GM18520 (cell line): ENCODE data around the gene RAB28.
A peak's percentile ranks its signal among the peaks of the same experiment; 100 is the strongest.

Experiments used
- ATAC-seq: cut with Tn5 transposase; IDR thresholded peaks from one replicate; pipeline ENCODE4 v1.9.1; 2021; ENCODE audit not compliant: unreplicated experiment

Gene RAB28

DNA sequence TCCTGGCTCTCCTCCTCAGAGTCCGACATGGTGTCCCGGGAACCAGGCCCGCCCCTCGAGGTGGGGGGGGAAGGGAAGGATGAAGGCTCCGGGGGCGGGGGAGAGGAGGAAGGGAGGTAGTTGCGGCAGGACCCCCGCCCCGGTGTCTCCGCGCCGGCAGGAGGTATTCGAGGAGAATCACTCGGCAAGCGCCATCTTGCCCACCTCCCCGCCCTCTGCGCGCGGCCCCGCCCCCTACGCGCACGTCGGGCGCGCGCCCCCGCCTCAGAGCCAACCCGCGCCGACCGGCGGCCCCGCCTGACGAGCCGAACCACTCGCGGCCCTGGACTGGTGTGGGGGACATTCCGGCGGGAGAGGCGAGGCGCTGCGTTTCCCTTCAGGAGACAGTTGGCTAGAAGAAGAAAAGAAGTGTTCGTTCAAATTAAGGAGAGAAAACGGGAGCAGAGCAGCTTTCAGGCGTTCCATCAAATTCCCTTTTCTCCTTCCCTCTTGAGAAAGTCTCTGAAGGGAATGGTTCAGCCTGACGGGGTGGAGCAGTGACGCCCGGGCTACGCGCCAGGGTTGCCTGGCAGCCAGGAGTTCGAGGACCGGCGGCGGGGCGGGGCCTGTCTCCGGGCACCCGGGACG is at the start of gene RAB28:
Gene RAB28, minus strand, starts transcription at position 219 of the 627 bp plus-strand sequence.
- peak; percentile 93 for ATAC-seq

DNA sequence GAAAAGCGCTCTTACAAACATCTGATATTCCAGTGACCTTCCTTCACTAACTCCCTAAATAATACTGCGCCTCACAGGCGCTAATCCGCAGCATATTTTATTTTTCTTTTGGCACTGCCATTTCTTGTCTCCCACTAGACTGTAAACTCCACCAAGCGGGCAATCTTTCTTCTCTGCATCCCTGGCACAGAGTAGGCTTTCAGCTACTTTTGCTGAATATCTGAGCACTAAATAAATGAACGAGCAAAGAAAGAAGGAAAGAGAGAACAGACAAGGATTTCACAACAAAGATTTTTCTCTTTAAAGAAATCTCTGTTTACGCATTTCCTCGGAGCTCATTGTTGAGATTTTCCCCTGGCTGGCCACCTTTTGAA is 47.5 kb upstream of the RAB28 start:
- no peak for ATAC-seq

- no peak for ATAC-seq
Observed at GRCh38 chr4:13530823-13531624, 46.9 kb upstream of the RAB28 start.

DNA sequence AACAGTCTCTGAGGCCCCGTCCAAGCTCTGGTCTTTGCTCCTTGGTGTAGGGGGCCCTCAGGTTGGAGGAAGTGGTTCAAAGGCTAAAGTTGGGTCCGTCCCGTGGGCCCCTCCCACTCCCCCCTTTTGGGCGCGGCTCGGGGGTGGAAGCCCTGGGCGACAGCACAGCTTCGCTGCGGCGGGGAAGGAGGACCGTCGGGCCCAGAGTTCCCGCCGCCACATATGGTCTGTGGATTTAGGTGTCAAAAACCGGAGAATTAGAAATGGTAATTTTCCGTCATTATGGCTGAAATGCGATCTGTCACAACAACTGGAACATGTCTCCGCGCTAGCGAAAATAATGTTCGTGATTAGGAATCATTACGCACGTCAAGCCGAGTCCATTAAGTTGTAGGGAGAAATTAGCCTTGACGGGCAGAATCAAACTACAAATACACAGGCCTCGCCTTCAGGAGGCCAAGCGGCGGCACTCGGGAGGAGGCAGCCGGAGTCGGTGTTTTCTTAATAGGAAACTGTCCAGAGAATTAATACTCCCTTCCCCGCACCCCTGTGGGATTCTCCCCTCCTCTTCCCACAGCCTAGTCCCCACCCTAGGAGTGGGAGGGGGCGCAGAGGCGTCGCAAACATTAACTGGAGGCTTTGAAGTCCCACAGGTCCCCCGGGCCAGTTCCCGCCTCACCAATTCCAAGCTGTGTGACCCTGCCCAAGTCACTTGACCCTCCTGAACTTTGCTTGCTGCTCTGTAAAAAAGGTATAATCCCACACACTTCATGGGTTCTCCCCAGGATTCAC is 45.2 kb upstream of the RAB28 start:
- no peak for ATAC-seq

DNA sequence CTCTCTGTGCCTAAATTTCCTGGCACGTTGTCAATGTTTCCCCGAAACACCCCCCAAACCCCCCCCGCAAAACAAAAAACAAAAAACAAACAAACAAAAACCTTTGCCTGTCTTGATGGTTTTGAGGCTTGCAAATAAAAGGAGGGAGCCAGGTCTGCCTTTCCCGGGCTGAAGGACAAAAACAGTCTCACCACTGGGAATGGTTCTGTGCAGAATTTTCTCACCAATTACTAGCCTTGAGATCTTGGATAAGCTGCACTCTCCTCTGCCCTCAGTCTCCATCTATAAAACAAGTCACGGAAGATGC is 44.6 kb upstream of the RAB28 start:
- ATAC-seq = no peak

DNA sequence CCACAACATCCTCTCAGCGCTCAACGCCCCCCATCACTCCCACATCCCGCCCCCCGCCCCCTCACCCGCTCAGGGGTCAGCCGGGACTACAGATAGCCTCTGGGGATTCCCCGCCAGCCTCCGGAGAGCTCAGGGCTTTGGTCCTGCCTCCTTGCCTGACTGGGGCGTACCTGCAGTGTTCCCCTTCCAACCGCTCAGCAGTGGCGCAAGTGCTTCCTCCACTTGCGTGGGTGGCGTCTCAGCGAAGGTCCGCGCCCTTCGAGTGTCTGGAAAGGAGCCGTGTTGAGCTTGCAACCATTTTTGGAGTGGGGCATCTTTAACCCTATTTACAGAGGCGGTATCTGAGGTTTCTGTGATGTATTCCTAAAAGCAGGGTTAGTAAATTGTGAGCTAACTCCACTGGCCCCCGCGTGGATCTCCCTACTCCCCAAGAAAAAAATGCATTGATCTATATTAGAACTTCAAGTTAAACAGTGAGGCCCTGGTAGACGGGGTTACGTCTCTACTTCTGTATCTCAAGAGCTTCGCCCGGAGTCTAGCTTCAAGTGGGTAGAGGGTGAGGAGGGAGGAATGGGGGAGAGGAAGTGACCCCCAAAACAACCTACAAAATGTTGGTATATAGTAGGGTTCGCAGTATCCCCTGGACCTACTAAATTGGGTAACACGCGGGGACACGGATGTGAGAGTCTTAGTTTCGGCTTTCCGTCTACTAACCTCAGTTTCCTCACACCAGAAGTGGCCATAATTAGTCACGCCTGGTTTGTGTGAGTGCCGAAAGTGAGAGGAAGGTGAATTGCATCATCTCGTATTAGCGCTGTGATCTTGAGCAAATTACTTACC is 44.1 kb upstream of the RAB28 start:
- peak; percentile 92 for ATAC-seq

- ATAC-seq = no peak
Observed at GRCh38 chr4:13527192-13527980, 43.2 kb upstream of the RAB28 start.

GRCh38 chr4:13526658-13527057 is 42.5 kb upstream of the RAB28 start:
- no peak for ATAC-seq

- ATAC-seq = no peak
Observed at GRCh38 chr4:13525606-13526281, 41.6 kb upstream of the RAB28 start.

GRCh38 chr4:13524504-13525243 is 40.5 kb upstream of the RAB28 start:
- no peak for ATAC-seq

- ATAC-seq = no peak
Observed at GRCh38 chr4:13523591-13524503, 39.7 kb upstream of the RAB28 start.

GRCh38 chr4:13523105-13523477 is 39.0 kb upstream of the RAB28 start:
- ATAC-seq = no peak

DNA sequence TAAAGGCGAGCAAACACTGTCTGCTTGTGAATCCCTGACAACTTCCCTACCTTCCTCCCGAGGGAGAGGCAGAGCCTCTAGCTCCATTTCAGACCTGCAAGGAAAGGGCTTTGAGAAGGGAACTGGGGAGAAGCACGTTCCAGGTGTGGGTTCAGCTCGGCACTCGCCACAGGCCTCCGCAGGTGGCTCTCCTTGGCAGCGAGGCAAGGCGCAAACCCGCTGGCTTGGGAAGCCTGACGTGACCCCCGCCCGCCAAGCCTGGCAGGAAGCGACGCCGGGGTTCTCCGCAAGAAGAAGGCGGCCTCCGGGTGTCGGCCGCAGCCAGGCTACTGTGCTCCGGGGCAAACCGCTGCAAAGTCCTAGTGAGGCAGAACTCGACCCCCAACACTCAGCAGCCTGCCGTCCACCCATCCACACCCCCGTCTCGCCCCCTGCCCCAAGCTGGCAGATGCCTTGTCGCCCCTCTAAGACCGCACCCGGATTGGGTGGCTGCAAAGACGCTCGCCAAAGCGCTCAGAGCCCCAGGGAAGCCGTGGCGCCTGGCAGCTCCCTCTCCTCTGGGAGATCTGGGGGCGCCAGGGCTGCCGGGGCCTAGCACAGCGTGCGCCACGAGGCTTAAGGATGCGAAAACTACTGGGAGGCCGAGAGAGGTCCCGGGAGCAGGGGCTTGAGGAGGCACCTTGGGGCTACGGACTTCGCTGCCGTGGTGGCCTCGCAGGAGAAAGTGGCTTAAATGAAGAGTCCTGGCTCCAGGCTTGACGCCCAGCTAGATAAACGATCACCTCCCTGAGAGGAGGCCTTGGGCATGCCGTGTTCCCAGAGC is 38.4 kb upstream of the RAB28 start:
- ATAC-seq = no peak

GRCh38 chr4:13521047-13521446 is 36.9 kb upstream of the RAB28 start:
- ATAC-seq = no peak

GRCh38 chr4:13516315-13516860 is 32.2 kb upstream of the RAB28 start:
- ATAC-seq = no peak

GRCh38 chr4:13515268-13515667 is 31.1 kb upstream of the RAB28 start:
- ATAC-seq = no peak

DNA sequence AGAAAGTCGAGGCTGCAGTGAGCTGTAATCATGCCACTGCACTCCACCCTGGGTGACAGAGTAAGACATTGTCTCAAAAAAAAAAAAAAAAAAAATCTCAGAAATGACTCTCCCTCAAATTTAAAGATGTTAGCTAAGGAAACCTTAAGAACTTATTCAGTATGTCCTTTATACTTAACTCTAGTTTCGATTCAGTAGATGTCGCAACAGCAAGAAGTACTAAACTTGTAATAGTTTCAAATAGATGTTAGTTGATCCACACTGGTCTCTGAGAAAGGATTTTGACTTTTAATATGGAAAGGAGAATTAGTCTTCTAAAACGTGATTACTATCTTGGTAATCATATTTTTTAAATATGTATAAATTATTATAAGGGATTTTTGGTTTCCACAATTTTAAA is 30.6 kb upstream of the RAB28 start:
- ATAC-seq = no peak
